Adrenal gland (tissue), 5 donors: ENCODE data around the gene NHS.

Source experiments
- CTCF ChIP-seq, 6 experiments: fragments of 450-650 bp in 4 of 6; fragments of 200-600 bp in 2 of 6; sonication (generic) in 1 of 6; IDR thresholded peaks; 1 replicate in 5 of 6; 2 replicates in 1 of 6; pipeline versions ENCODE4 v1.5.1 to v1.8.0; 2016 to 2021; ENCODE audit warnings: antibody characterized with exemption in 6 of 6, mild to moderate bottlenecking in 2 of 6, moderate library complexity in 1 of 6
- POLR2A ChIP-seq, 2 donors: fragments of 450-650 bp; IDR thresholded peaks; one replicate each; pipeline ENCODE4 v1.6.1; 2017; ENCODE audit warnings: antibody characterized with exemption in 2 of 2, mild to moderate bottlenecking in 2 of 2, moderate library complexity in 1 of 2
- donor health status: DM: no; HTN: no; CAD: no.

DNA sequence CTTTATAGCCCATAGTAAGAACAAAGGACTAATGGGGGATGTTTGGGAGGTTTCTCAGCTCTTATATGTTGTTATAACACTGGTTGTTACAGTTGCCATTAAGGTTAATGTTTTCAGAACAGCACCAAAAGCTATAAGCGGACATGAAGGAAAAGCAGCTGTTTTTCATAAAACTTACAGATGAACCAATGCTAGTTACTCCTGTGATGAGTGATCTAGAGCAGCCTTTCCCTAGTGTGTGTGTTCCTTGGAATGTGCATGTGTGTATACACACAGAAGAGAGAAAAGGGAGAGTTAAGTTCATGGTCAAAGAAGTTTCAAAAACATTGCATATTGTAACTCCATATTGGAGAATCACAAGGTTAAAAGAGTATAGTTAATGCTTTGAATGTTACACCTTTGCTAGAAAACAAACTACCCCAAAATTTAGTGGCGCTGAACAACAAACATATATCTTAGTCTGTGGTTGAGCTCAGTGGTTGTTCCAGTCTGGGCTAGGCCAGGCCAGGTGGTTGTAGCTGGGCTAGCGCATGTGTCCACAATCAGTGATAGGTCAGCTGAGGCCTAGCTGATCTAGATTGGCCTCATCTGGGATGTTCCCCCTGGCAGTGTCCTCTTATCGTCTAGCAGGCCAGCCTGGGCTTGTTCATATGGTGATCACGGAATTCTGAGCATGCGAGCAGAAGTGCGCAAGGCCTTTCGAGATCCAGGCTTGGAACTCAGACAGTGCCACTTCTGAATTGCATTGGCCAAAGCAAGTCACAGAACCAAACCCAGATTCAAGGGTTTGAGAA lies 151.0 kb downstream of the NHS start:
- TF ChIP-seq CTCF (IDR thresholded peaks at IDR 0.05): no peak
- no peak for TF ChIP-seq POLR2A (IDR thresholded peaks at IDR 0.05)
